ENCODE results near the gene DNAJC7. TPM values are rescaled to one million over a fixed set of nuclear protein-coding genes. Genes with fewer than 3 reads are reported as not detected.

Gene DNAJC7
- total RNA-seq, 4 donors from 2014 or later, result 46.5 to 72.5 (median 70.7) TPM

- DNase-seq (ENCODE audit: low spot score) (no peak), ATAC-seq (ENCODE audit: low FRiP score) (no peak)
- TF ChIP-seq CTCF (IDR thresholded peaks at IDR 0.05), result no peak
Measured at GRCh38 chr17:42058063-42058462, 40.8 kb upstream of the DNAJC7 start.

- DNase-seq (ENCODE audit: low spot score) (no peak), ATAC-seq (ENCODE audit: low FRiP score) (no peak)
- TF ChIP-seq CTCF (IDR thresholded peaks at IDR 0.05), result no peak
Measured at GRCh38 chr17:42056635-42057034, 39.4 kb upstream of the DNAJC7 start.

- no peak for TF ChIP-seq CTCF (IDR thresholded peaks at IDR 0.05)
- ATAC-seq (ENCODE audit: low FRiP score), result no peak
- DNase-seq (ENCODE audit: low spot score), result no peak
Measured at GRCh38 chr17:42055496-42055895, 38.3 kb upstream of the DNAJC7 start.

DNA sequence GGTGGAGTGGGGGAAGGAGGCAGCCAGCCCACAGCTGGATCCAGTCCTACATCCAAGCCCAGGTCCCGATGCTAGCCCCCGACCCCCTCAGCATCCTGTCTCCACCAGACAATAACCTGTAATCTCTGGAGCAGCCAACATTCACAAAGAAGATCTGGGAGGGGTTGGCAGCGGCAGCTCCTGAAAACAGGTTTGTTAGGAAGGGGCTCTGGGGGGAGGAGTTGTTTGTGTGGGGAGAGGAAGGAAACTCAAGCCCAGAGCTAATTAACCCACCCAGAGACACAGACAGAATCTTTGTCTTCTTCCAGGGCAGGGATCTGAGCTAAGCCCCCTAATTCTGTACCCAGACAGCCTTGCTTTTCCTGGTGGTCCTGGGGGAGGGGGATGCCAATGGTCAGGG is 37.8 kb upstream of the DNAJC7 start:
- ATAC-seq (ENCODE audit: low FRiP score), result no peak
- no peak for DNase-seq (ENCODE audit: low spot score)
- no peak for TF ChIP-seq CTCF (IDR thresholded peaks at IDR 0.05)

GRCh38 chr17:42053731-42054500 is 36.7 kb upstream of the DNAJC7 start:
- TF ChIP-seq CTCF (IDR thresholded peaks at IDR 0.05), result no peak
- ATAC-seq (ENCODE audit: low FRiP score) (no peak), DNase-seq (ENCODE audit: low spot score) (no peak)

DNA sequence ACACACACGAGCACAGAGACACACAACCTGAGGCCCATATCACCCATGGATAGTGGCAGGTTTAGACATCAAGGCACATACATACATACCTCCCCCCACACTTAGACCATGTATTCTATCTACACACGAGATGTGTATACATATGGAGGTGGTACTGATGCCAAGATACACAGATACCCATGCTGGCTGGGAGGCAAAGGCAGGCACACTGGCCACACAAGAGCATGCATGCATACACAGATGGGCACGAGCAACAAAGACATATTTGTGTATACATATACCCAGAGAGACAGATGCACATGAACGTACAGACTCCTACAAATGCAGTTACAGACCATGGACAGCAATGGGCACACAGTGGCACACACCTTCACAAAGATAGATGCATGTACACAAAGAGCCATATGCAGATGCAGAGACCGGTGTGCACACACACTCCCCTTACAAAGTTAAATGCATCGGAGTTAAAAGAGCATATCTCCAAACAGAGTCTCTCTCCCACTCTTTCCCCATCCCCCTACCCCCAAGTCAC is 35.2 kb upstream of the DNAJC7 start:
- DNase-seq (ENCODE audit: low spot score) (no peak), ATAC-seq (ENCODE audit: low FRiP score) (no peak)
- no peak for TF ChIP-seq CTCF (IDR thresholded peaks at IDR 0.05)

- DNase-seq (ENCODE audit: low spot score), result no peak
- TF ChIP-seq CTCF (IDR thresholded peaks at IDR 0.05), result no peak
- ATAC-seq (ENCODE audit: low FRiP score), result no peak
Measured at GRCh38 chr17:42051645-42052044, 34.4 kb upstream of the DNAJC7 start.

All from omental fat pad (tissue), 4 donors.